SK-N-SH (cell line): Measurements from ENCODE around the gene BMP2. TPM values are rescaled to one million over a fixed set of nuclear protein-coding genes. Genes with fewer than 3 reads are reported as not detected.

ENCODE experiments used
- CTCF ChIA-PET: fragments of 300-600, 350-600 bp; formaldehyde crosslinking; extraction: SDS; loops from one replicate; lab custom pipeline; 2021; lab: Yijun Ruan, JAX
- POLR2A ChIA-PET: fragments of 350-600 bp; sonication (Branson Sonifier 250); formaldehyde crosslinking; extraction: SDS; loops from one replicate; lab custom pipeline; 2020; ENCODE audit warnings: antibody characterized with exemption, inconsistent platforms; lab: Yijun Ruan, JAX
- DNase-seq: peaks from one replicate; pipeline ENCODE4 v3.0.0; 2012
- H2AFZ ChIP-seq: fragments of 200-600 bp; sonication (generic); 2 replicates; pipeline ENCODE4 v1.8.1; 2016; ENCODE audit warnings: antibody characterized with exemption, mild to moderate bottlenecking, low read depth
- H3F3A ChIP-seq: fragments of 200-600 bp; sonication (generic); replicated peaks from 2 replicates; pipeline ENCODE3; 2016; ENCODE audit warnings: antibody characterized with exemption, mild to moderate bottlenecking; ENCODE audit not compliant: insufficient read depth
- H3K27ac ChIP-seq, 2 experiments: fragments of 200-500 bp in 1 of 2; fragments of 200-600 bp in 1 of 2; sonication (Bioruptor generic) in 1 of 2; sonication (generic), shearing (Covaris generic) in 1 of 2; 2 replicates each; pipeline versions ENCODE4 v1.5.1 to v1.6.1; 2014 to 2016; ENCODE audit warnings: low read depth in 2 of 2, inconsistent platforms in 1 of 2, low read length in 1 of 2, mild to moderate bottlenecking in 1 of 2, mixed read lengths in 1 of 2
- H3K27me3 ChIP-seq: fragments of 200-600 bp; sonication (generic), shearing (Covaris generic); 2 replicates; pipeline ENCODE4 v1.6.1; 2016; ENCODE audit warnings: mixed run types; ENCODE audit not compliant: insufficient read depth
- H3K36me3 ChIP-seq, 2 experiments: fragments of 200-500 bp in 1 of 2; fragments of 200-600 bp in 1 of 2; sonication (Bioruptor generic) in 1 of 2; sonication (generic) in 1 of 2; replicated peaks in 1 of 2; 2 replicates each; pipeline versions ENCODE3 to v1.5.1; 2014 to 2016; ENCODE audit warnings: low read length in 1 of 2, mild to moderate bottlenecking in 1 of 2; ENCODE audit not compliant: insufficient read depth in 2 of 2, control insufficient read depth in 1 of 2
- H3K4me1 ChIP-seq, 2 experiments: fragments of 200-500 bp in 1 of 2; fragments of 200-600 bp in 1 of 2; sonication (Bioruptor generic) in 1 of 2; sonication (generic), shearing (Covaris generic) in 1 of 2; 2 replicates each; pipeline versions ENCODE4 v1.5.1 to v1.6.1; 2014 to 2016; ENCODE audit warnings: low read depth in 1 of 2, low read length in 1 of 2, mixed run types in 1 of 2; ENCODE audit not compliant: insufficient read depth in 2 of 2, control insufficient read depth in 1 of 2
- H3K4me2 ChIP-seq: fragments of 200-600 bp; sonication (generic), shearing (Covaris generic); 2 replicates; pipeline ENCODE4 v1.6.1; 2017; ENCODE audit warnings: mixed run types
- H3K4me3 ChIP-seq, 2 experiments: fragments of 200-500 bp in 1 of 2; fragments of 200-600 bp in 1 of 2; sonication (Bioruptor generic) in 1 of 2; sonication (generic), shearing (Covaris generic) in 1 of 2; 2 replicates each; pipeline versions ENCODE4 v1.5.1 to v1.8.1; 2014 to 2016; ENCODE audit warnings: low read depth in 2 of 2, inconsistent platforms in 1 of 2, low read length in 1 of 2, mild to moderate bottlenecking in 1 of 2, mixed read lengths in 1 of 2, moderate library complexity in 1 of 2
- H3K79me2 ChIP-seq: fragments of 200-600 bp; sonication (generic); 2 replicates; pipeline ENCODE4 v1.8.1; 2017; ENCODE audit warnings: mild to moderate bottlenecking; ENCODE audit not compliant: insufficient read depth
- H3K9ac ChIP-seq: fragments of 200-600 bp; sonication (generic); 2 replicates; pipeline ENCODE4 v1.6.1; 2017; ENCODE audit warnings: mixed run types
- H3K9me2 ChIP-seq: fragments of 200-600 bp; sonication (generic); 2 replicates; pipeline ENCODE4 v1.6.1; 2017; ENCODE audit warnings: mixed run types
- H3K9me3 ChIP-seq: fragments of 200-600 bp; sonication (generic); 2 replicates; pipeline ENCODE4 v1.6.1; 2017; ENCODE audit warnings: mixed run types, mild to moderate bottlenecking, moderate library complexity
- H4K20me1 ChIP-seq: fragments of 200-600 bp; sonication (generic); 2 replicates; pipeline ENCODE4 v1.6.1; 2017; ENCODE audit warnings: mild to moderate bottlenecking, mixed run types; ENCODE audit not compliant: insufficient read depth
- ELF1 ChIP-seq: IDR thresholded peaks from 2 replicates; pipeline ENCODE4 v1.4.0; 2012
- EP300 ChIP-seq, 2 experiments: IDR thresholded peaks; 2 replicates each; pipeline versions ENCODE4 v1.4.0 to v1.6.1; 2012; ENCODE audit warnings: borderline replicate concordance in 1 of 2, low read depth in 1 of 2, low read length in 1 of 2
- FOSL2 ChIP-seq: IDR thresholded peaks from 2 replicates; pipeline ENCODE4 v1.4.0; 2012; ENCODE audit warnings: low read depth, mild to moderate bottlenecking, moderate library complexity, borderline replicate concordance
- FOXM1 ChIP-seq: IDR thresholded peaks from 2 replicates; pipeline ENCODE4 v1.4.0; 2012; ENCODE audit warnings: low read depth, mild to moderate bottlenecking
- MXI1 ChIP-seq: IDR thresholded peaks from 2 replicates; pipeline ENCODE4 v1.6.1; 2012; ENCODE audit warnings: mild to moderate bottlenecking, low read depth, low read length, improper control_type of control experiment
- NRF1 ChIP-seq: IDR thresholded peaks from 2 replicates; pipeline ENCODE4 v1.6.1; 2012; ENCODE audit warnings: low read depth, mild to moderate bottlenecking, low read length
- SIN3A ChIP-seq: IDR thresholded peaks from 2 replicates; pipeline ENCODE4 v1.6.1; 2012; ENCODE audit warnings: low read depth, mild to moderate bottlenecking, low read length, moderate library complexity, borderline replicate concordance
- TCF12 ChIP-seq: IDR thresholded peaks from 2 replicates; pipeline ENCODE4 v1.4.0; 2012
- WGBS: methylation state at CpG from one replicate; pipeline ENCODE4 v1.1.6; 2017; ENCODE audit warnings: low lambda C conversion rate; 5-methylcytosine and 5-hydroxymethylcytosine counted together
- polyA plus RNA-seq, 3 experiments: library from polyadenylated mRNA; depleted of rRNA; stranded (reverse); fragments of >200 nt; gene quantifications; 2 replicates each; pipeline ENCODE4 v1.2.3, GENCODE V29; 2012
- TF ChIP-seq, protein P1 (sequence below): IDR thresholded peaks from 2 replicates; pipeline ENCODE4; 2012
- TF ChIP-seq, protein P2 (sequence below): IDR thresholded peaks from 2 replicates; pipeline ENCODE4 v1.6.1; 2012; ENCODE audit warnings: mild to moderate bottlenecking, low read depth, low read length, moderate library complexity
- TF ChIP-seq, protein P3 (sequence below): fragments of 200-600 bp; sonication (generic); IDR thresholded peaks from 2 replicates; pipeline ENCODE4 v1.6.1; 2017; ENCODE audit warnings: antibody characterized with exemption, mild to moderate bottlenecking, moderate library complexity

The BMP2 gene
- polyA plus RNA-seq, 1 of the 3 experiments (the other 2 are of a cell fraction) = 0.25 TPM

DNA sequence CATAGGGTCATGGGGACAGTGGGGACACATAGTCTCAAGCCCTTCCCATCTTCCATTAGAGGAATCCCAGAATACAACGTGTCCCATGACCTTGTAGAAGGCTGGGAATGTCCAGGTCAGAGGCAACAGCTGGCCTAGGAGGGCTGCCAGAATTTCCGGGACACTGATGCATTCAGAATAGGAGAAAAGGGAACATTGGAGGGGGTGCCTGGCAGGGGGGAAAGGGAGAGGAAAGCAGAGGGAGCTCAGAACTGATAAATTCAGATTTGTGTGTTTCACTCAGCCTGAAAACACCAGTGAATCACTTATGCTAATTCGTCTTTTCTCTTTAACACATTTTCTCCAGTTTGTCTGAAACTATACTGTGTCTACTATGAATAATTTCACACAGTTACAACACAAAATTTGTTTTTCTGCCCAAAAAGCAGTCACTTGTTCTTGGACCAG lies 35.5 kb upstream of the BMP2 start:
- H3K4me3 ChIP-seq = no peak overlapping the region
- ChIA-PET CTCF (no interaction called here), POLR2A (no interaction called here)
- H3K27ac ChIP-seq = no peak overlapping the region
- H3K4me2 ChIP-seq = no peak overlapping the region
- H3K27me3 ChIP-seq = no peaks in the 10 kb centered on the region; the same call in 1 of the 2 replicates
- H3F3A ChIP-seq = no peaks in the 10 kb centered on the region
- no peak for DNase-seq
- H3K9me3 ChIP-seq = no peaks in the 10 kb centered on the region
- no peaks in the 10 kb centered on the region for H4K20me1 ChIP-seq
- 16% methylated on average over 3 of the region's 3 CpGs for WGBS
- H3K79me2 ChIP-seq = no peaks in the 10 kb centered on the region
- no peaks in the 10 kb centered on the region for H3K9me2 ChIP-seq
- H3K9ac ChIP-seq = no peak overlapping the region
- TF ChIP-seq, protein P1, sequence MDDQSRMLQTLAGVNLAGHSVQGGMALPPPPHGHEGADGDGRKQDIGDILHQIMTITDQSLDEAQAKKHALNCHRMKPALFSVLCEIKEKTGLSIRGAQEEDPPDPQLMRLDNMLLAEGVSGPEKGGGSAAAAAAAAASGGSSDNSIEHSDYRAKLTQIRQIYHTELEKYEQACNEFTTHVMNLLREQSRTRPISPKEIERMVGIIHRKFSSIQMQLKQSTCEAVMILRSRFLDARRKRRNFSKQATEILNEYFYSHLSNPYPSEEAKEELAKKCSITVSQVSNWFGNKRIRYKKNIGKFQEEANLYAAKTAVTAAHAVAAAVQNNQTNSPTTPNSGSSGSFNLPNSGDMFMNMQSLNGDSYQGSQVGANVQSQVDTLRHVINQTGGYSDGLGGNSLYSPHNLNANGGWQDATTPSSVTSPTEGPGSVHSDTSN = no peak
- TF ChIP-seq EP300 (IDR thresholded peaks at IDR 0.05; ENCODE audit: borderline replicate concordance in 1 of 2, low read depth in 1 of 2, low read length in 1 of 2) = no peak
- TF ChIP-seq, protein P2, sequence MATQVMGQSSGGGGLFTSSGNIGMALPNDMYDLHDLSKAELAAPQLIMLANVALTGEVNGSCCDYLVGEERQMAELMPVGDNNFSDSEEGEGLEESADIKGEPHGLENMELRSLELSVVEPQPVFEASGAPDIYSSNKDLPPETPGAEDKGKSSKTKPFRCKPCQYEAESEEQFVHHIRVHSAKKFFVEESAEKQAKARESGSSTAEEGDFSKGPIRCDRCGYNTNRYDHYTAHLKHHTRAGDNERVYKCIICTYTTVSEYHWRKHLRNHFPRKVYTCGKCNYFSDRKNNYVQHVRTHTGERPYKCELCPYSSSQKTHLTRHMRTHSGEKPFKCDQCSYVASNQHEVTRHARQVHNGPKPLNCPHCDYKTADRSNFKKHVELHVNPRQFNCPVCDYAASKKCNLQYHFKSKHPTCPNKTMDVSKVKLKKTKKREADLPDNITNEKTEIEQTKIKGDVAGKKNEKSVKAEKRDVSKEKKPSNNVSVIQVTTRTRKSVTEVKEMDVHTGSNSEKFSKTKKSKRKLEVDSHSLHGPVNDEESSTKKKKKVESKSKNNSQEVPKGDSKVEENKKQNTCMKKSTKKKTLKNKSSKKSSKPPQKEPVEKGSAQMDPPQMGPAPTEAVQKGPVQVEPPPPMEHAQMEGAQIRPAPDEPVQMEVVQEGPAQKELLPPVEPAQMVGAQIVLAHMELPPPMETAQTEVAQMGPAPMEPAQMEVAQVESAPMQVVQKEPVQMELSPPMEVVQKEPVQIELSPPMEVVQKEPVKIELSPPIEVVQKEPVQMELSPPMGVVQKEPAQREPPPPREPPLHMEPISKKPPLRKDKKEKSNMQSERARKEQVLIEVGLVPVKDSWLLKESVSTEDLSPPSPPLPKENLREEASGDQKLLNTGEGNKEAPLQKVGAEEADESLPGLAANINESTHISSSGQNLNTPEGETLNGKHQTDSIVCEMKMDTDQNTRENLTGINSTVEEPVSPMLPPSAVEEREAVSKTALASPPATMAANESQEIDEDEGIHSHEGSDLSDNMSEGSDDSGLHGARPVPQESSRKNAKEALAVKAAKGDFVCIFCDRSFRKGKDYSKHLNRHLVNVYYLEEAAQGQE = no peak
- no peak overlapping the region for H2AFZ ChIP-seq
- no peaks in the 10 kb centered on the region for H3K4me1 ChIP-seq
- H3K36me3 ChIP-seq = no peaks in the 10 kb centered on the region

DNA sequence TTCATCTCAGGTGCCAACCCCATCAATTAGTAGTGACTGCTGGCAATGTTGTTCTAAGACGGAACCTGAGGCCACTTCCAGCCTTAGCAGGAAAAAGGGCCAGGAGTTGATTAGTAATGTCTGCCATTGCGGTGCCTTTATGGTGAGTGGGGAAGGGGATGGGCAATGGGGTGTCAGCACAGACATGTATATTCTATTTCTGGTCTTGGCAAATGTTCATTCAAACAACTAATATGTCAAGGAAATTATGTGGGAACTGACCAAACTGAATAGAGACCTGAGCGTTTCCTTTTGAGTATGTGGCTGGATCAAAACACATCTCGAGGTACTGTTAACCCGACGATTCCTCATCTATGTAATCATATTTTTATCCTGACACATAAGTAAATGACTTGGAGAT lies 34.6 kb upstream of the BMP2 start:
- TF ChIP-seq FOSL2 = no peak
- TF ChIP-seq TCF12 = no peak
- TF ChIP-seq ELF1 = no peak
- TF ChIP-seq, protein P1 = no peak
- TF ChIP-seq FOXM1 = no peak
- TF ChIP-seq, protein P2 = no peak
- TF ChIP-seq, protein P3, sequence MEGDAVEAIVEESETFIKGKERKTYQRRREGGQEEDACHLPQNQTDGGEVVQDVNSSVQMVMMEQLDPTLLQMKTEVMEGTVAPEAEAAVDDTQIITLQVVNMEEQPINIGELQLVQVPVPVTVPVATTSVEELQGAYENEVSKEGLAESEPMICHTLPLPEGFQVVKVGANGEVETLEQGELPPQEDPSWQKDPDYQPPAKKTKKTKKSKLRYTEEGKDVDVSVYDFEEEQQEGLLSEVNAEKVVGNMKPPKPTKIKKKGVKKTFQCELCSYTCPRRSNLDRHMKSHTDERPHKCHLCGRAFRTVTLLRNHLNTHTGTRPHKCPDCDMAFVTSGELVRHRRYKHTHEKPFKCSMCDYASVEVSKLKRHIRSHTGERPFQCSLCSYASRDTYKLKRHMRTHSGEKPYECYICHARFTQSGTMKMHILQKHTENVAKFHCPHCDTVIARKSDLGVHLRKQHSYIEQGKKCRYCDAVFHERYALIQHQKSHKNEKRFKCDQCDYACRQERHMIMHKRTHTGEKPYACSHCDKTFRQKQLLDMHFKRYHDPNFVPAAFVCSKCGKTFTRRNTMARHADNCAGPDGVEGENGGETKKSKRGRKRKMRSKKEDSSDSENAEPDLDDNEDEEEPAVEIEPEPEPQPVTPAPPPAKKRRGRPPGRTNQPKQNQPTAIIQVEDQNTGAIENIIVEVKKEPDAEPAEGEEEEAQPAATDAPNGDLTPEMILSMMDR = no peak
- no peak for TF ChIP-seq NRF1
- no peak for TF ChIP-seq SIN3A
- TF ChIP-seq MXI1 = no peak
- no peaks in the 10 kb centered on the region for H3K9me3 ChIP-seq
- H3K27ac ChIP-seq = no peak overlapping the region
- H3K4me3 ChIP-seq = no peak overlapping the region
- H3K27me3 ChIP-seq = no peaks in the 10 kb centered on the region; the same call in 1 of the 2 replicates
- no peaks in the 10 kb centered on the region for H3K79me2 ChIP-seq
- H3K4me2 ChIP-seq = no peak overlapping the region
- no peaks in the 10 kb centered on the region for H3K36me3 ChIP-seq
- CTCF ChIA-PET = no interaction called here
- no peak overlapping the region for H2AFZ ChIP-seq
- no peaks in the 10 kb centered on the region for H3K4me1 ChIP-seq
- POLR2A ChIA-PET = no interaction called here
- 19% methylated on average over 6 of the region's 6 CpGs for WGBS
- H4K20me1 ChIP-seq = no peaks in the 10 kb centered on the region
- no peak overlapping the region for H3K9ac ChIP-seq
- H3K9me2 ChIP-seq = no peaks in the 10 kb centered on the region
- H3F3A ChIP-seq = no peaks in the 10 kb centered on the region
- DNase-seq = no peak
